GM18526 (cell line): ENCODE results near the gene RANBP3L.

Experiments
- POLR2A ChIP-seq: IDR thresholded peaks from 3 replicates; pipeline ENCODE4 v1.6.1; 2011; ENCODE audit not compliant: insufficient read length; ENCODE audit errors: extremely low read depth

Gene RANBP3L

GRCh38 chr5:36239370-36240293 is 62.1 kb downstream of the RANBP3L start:
- no peak for TF ChIP-seq POLR2A

GRCh38 chr5:36238502-36239295 is 63.0 kb downstream of the RANBP3L start:
- no peak for TF ChIP-seq POLR2A

GRCh38 chr5:36237751-36238150 is 64.0 kb downstream of the RANBP3L start:
- no peak for TF ChIP-seq POLR2A

- no peak for TF ChIP-seq POLR2A
Observed at GRCh38 chr5:36236801-36237200, 64.9 kb downstream of the RANBP3L start.

GRCh38 chr5:36232533-36232932 is 69.2 kb downstream of the RANBP3L start:
- TF ChIP-seq POLR2A, result no peak

GRCh38 chr5:36230151-36230790 is 71.4 kb downstream of the RANBP3L start:
- TF ChIP-seq POLR2A, result no peak

- no peak for TF ChIP-seq POLR2A
Observed at GRCh38 chr5:36228505-36228904, 73.2 kb downstream of the RANBP3L start.

- TF ChIP-seq POLR2A, result no peak
Observed at GRCh38 chr5:36227046-36227445, 74.7 kb downstream of the RANBP3L start.

- no peak for TF ChIP-seq POLR2A
Observed at GRCh38 chr5:36222620-36223019, 79.1 kb downstream of the RANBP3L start.

- no peak for TF ChIP-seq POLR2A
Observed at GRCh38 chr5:36217988-36218387, 83.7 kb downstream of the RANBP3L start.

- no peak for TF ChIP-seq POLR2A
Observed at GRCh38 chr5:36217567-36217966, 84.1 kb downstream of the RANBP3L start.

- no peak for TF ChIP-seq POLR2A
Observed at GRCh38 chr5:36215910-36216309, 85.8 kb downstream of the RANBP3L start.

GRCh38 chr5:36214436-36214835 is 87.3 kb downstream of the RANBP3L start:
- TF ChIP-seq POLR2A, result no peak

- no peak for TF ChIP-seq POLR2A
Observed at GRCh38 chr5:36209664-36210063, 92.0 kb downstream of the RANBP3L start.

GRCh38 chr5:36208786-36209185 is 92.9 kb downstream of the RANBP3L start:
- no peak for TF ChIP-seq POLR2A

GRCh38 chr5:36206913-36207312 is 94.8 kb downstream of the RANBP3L start:
- TF ChIP-seq POLR2A, result no peak

GRCh38 chr5:36205329-36205728 is 96.4 kb downstream of the RANBP3L start:
- TF ChIP-seq POLR2A, result no peak
